Fibroblast of lung (primary cell): ENCODE measurements around the gene HERPUD1. TPM values are rescaled to one million over a fixed set of nuclear protein-coding genes. Genes with fewer than 3 reads are reported as not detected.
A peak's percentile ranks its signal among the peaks of the same experiment; 100 is the strongest.

Experiments used
- DNase-seq, 2 donors: peaks; one replicate each; pipeline versions ENCODE4 v3.0.0 to v3.0.0-alpha.2; 2010; ENCODE audit warnings: low read depth in 2 of 2
- H2AFZ ChIP-seq: 2 replicates; pipeline ENCODE4 v1.5.1; 2012; ENCODE audit warnings: low read length, control low read depth, inconsistent platforms
- H3K27ac ChIP-seq: 2 replicates; pipeline ENCODE4 v1.5.1; 2011; ENCODE audit warnings: low read length, control low read depth; ENCODE audit not compliant: insufficient read depth
- H3K27me3 ChIP-seq: 2 replicates; pipeline ENCODE4 v1.5.1; 2011; ENCODE audit warnings: mild to moderate bottlenecking, low read length; ENCODE audit not compliant: control insufficient read depth, insufficient read depth
- H3K36me3 ChIP-seq: 2 replicates; pipeline ENCODE4 v1.5.1; 2011; ENCODE audit warnings: low read length; ENCODE audit not compliant: control insufficient read depth, insufficient read depth
- H3K4me1 ChIP-seq: 2 replicates; pipeline ENCODE4 v1.5.1; 2011; ENCODE audit warnings: low read length; ENCODE audit not compliant: control insufficient read depth, insufficient read depth; ENCODE audit errors: extremely low read depth
- H3K4me2 ChIP-seq: 2 replicates; pipeline ENCODE4 v1.5.1; 2011; ENCODE audit warnings: low read length, control low read depth; ENCODE audit not compliant: insufficient read depth; ENCODE audit errors: extremely low read depth
- H3K4me3 ChIP-seq, 4 experiments: fragments of 200-600 bp in 1 of 4; sonication (generic) in 1 of 4; replicated peaks in 1 of 4; 2 replicates each; pipeline ENCODE4 v1.5.1; 2011 to 2016; ENCODE audit warnings: low read length in 4 of 4, low read depth in 3 of 4, mild to moderate bottlenecking in 3 of 4, control low read depth in 2 of 4, inconsistent platforms in 1 of 4, mixed read lengths in 1 of 4; ENCODE audit not compliant: insufficient read depth in 1 of 4; ENCODE audit errors: control extremely low read depth in 1 of 4
- H3K79me2 ChIP-seq: 2 replicates; pipeline ENCODE4 v1.5.1; 2012; ENCODE audit warnings: mild to moderate bottlenecking, low read length, inconsistent platforms; ENCODE audit not compliant: control insufficient read depth, insufficient read depth
- H3K9ac ChIP-seq: 2 replicates; pipeline ENCODE4 v1.5.1; 2011; ENCODE audit warnings: mild to moderate bottlenecking, low read length, control low read depth; ENCODE audit not compliant: insufficient read depth
- H3K9me3 ChIP-seq: 2 replicates; pipeline ENCODE4 v1.5.1; 2012; ENCODE audit warnings: low read depth, low read length; ENCODE audit not compliant: control insufficient read depth, insufficient read depth
- H4K20me1 ChIP-seq: 2 replicates; pipeline ENCODE4 v1.5.1; 2011; ENCODE audit warnings: low read length; ENCODE audit not compliant: control insufficient read depth, insufficient read depth; ENCODE audit errors: extremely low read depth
- EZH2 ChIP-seq: IDR thresholded peaks from 2 replicates; pipeline ENCODE4 v1.5.1; 2012; ENCODE audit warnings: low read length, control low read depth, mild to moderate bottlenecking; ENCODE audit errors: missing control alignments
- polyA plus RNA-seq, 2 donors: library from polyadenylated mRNA; depleted of rRNA in 1 of 2; stranded (reverse) in 1 of 2; unstranded in 1 of 2; fragments of >200 nt; gene quantifications; 2 replicates each; pipeline ENCODE4 v1.2.1, GENCODE V29; 2011 to 2012; ENCODE audit warnings: missing spikeins in 1 of 2
- total RNA-seq: library from RNA; depleted of rRNA; stranded (reverse); fragments of >200 nt; gene quantifications from 2 replicates; pipeline ENCODE4 v1.2.1, GENCODE V29; 2014
- TF ChIP-seq, protein P1 (sequence below), 2 donors: IDR thresholded peaks in 1 of 2; conservative IDR thresholded peaks in 1 of 2; 1 replicate in 1 of 2; 2 replicates in 1 of 2; pipeline ENCODE4 v1.5.1; 2011 to 2012; ENCODE audit warnings: low read length in 2 of 2, control low read depth in 1 of 2, inconsistent platforms in 1 of 2, low read depth in 1 of 2, mild to moderate bottlenecking in 1 of 2

Gene HERPUD1
- total and polyA plus RNA-seq, 2 donors (not counting 1 experiment from before 2014, with no cell fraction given): 117 to 199 TPM

DNA sequence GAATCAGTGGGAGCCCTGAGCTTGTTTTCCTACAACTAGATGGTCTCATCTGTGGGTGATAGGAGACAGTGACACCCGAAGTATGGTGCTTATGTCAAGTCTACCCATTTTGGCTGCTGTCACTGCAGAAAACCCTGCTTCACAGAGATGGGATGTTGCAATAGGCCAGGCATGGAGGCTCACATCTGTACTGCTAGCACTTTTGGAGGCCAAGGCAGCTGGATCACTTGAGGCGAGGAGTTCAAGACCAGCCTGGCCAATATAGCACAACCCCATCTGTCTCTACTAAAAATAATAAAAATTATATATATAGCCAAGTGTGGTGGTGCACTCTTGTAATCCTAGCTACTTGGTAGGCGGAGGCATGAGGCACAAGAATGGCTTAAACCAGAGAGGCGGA is 2.3 kb upstream of the HERPUD1 start:
- TF ChIP-seq EZH2: no peak
- TF ChIP-seq, protein P1, sequence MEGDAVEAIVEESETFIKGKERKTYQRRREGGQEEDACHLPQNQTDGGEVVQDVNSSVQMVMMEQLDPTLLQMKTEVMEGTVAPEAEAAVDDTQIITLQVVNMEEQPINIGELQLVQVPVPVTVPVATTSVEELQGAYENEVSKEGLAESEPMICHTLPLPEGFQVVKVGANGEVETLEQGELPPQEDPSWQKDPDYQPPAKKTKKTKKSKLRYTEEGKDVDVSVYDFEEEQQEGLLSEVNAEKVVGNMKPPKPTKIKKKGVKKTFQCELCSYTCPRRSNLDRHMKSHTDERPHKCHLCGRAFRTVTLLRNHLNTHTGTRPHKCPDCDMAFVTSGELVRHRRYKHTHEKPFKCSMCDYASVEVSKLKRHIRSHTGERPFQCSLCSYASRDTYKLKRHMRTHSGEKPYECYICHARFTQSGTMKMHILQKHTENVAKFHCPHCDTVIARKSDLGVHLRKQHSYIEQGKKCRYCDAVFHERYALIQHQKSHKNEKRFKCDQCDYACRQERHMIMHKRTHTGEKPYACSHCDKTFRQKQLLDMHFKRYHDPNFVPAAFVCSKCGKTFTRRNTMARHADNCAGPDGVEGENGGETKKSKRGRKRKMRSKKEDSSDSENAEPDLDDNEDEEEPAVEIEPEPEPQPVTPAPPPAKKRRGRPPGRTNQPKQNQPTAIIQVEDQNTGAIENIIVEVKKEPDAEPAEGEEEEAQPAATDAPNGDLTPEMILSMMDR (conservative IDR thresholded peaks at IDR 0.05 in 1 of 2, IDR thresholded peaks at IDR 0.05 in 1 of 2; ENCODE audit: low read depth in 1 of 2, low read length in 2 of 2): no peak
- DNase-seq: no peak
- no peak overlapping the region for H3K4me3 ChIP-seq
- no peak overlapping the region for H3K4me2 ChIP-seq
- no peaks in the 10 kb centered on the region for H3K9me3 ChIP-seq
- H3K4me1 ChIP-seq: peaks cover 3% of the 10 kb centered on the region
- no peak overlapping the region for H3K9ac ChIP-seq
- no peaks in the 10 kb centered on the region for H3K36me3 ChIP-seq
- peaks cover 25% of the 10 kb centered on the region for H3K79me2 ChIP-seq
- H3K27me3 ChIP-seq: no peaks in the 10 kb centered on the region
- H3K27ac ChIP-seq: no peak overlapping the region
- no peak overlapping the region for H2AFZ ChIP-seq
- H4K20me1 ChIP-seq: peaks cover 4% of the 10 kb centered on the region

DNA sequence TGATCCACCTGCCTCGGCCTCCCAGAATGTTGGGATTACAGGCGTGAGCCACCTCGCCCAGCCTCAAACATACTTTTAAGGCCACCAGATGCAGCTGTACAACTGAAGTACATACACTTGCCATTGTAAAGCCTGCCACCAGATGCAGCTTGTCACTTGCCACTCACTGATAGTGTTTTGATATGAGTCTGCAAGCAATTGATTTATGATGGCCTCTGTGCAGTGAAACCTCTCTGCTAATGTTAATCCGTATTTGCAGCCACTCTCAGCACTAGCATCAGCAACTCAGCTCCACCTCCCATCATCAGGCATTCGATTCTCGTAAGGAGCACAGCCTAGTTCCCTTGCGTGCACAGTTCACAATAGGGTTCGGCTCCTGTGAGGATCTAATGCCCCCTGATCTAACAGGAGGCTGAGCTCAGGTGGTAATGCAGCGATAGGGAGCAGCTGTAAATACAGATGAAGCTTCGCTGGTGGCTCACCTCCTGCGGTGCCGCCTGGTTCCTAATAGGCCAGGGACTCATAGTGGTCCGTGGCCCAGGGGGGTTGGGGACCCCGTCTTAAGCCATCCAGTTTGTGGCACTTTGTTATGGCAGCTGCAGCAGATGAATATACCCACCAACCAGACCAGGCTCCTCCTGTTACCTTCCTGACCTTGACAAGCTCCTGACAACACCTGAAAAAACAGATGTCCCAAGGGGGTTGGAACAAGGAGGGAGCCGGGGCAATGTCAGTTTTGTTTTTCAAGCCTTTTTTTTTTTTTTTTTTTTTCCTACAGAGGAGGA is 1.3 kb upstream of the HERPUD1 start:
- Histone ChIP-seq H3K27ac (no peak overlapping the region), H3K9ac (no peak overlapping the region), H4K20me1 (peaks cover 4% of the 10 kb centered on the region), H3K4me3 (no peak overlapping the region), H3K4me1 (peaks cover 3% of the 10 kb centered on the region), H3K4me2 (no peak overlapping the region), H3K27me3 (no peaks in the 10 kb centered on the region), H3K36me3 (no peaks in the 10 kb centered on the region), H2AFZ (peak overlapping the region; percentile 75), H3K9me3 (no peaks in the 10 kb centered on the region), H3K79me2 (peaks cover 34% of the 10 kb centered on the region)
- TF ChIP-seq, protein P1 (conservative IDR thresholded peaks at IDR 0.05 in 1 of 2, IDR thresholded peaks at IDR 0.05 in 1 of 2; ENCODE audit: low read depth in 1 of 2, low read length in 2 of 2): no peak
- TF ChIP-seq EZH2: no peak
- DNase-seq: peak in 1 of 2 donors; percentile 90

DNA sequence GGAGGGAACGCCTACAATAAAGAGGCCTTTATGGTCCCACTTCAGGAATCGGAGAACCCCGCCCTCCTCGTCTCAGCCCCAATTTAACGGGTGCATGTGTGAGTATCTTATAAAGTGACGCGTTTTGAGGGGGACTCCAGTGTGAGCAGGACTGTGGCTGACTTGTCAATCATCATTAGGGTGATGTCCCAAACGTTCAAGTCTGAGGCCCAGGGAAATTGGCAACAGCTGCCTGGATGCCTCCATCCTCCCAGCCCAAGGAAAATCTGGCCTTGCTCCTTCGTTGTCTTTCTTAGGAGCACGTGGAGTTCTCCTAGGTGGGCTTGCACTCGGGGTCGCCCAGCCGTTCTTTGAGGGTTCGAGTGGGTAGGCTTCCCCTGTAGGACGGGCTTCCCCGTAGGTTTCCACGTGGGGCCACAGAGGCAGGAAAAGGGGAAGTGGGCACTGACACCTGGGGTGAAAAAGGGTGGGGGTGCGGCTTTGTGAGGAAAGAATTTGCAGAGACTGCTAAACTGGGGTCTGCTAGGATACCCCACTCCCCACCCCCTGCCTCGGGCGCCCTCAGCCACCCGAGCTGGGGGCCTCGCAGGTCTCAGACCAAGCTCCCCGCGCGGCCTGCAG is 561 bp upstream of the HERPUD1 start:
- Histone ChIP-seq H3K36me3 (peaks cover 2% of the 10 kb centered on the region), H3K27ac (peak overlapping the region; percentile 90), H3K9me3 (no peaks in the 10 kb centered on the region), H3K27me3 (no peaks in the 10 kb centered on the region), H3K4me3 (peak overlapping the region in 1 of 4 experiments; percentile 100), H2AFZ (no peak overlapping the region), H3K79me2 (peaks cover 39% of the 10 kb centered on the region), H3K9ac (peak overlapping the region; percentile 9), H4K20me1 (peaks cover 4% of the 10 kb centered on the region), H3K4me1 (peaks cover 3% of the 10 kb centered on the region), H3K4me2 (peak overlapping the region; percentile 55)
- DNase-seq: no peak
- TF ChIP-seq, protein P1 (conservative IDR thresholded peaks at IDR 0.05 in 1 of 2, IDR thresholded peaks at IDR 0.05 in 1 of 2; ENCODE audit: low read depth in 1 of 2, low read length in 2 of 2): no peak
- TF ChIP-seq EZH2: no peak
